Measurements from ENCODE around the gene ATXN1.

Gene ATXN1

GRCh38 chr6:16429669-16430068, 331.6 kb downstream of the ATXN1 start:
- DNase-seq (ENCODE audit: extremely low read depth, insufficient read length), result no peak
- no peak for TF ChIP-seq CTCF (IDR thresholded peaks at IDR 0.05; ENCODE audit: insufficient read depth, low read length, poor library complexity, severe bottlenecking)
- Histone ChIP-seq H3K36me3 (ENCODE audit: control insufficient read depth, insufficient read depth, low read length) (no peaks in the 10 kb centered on the region), H3K4me3 (replicated peaks; ENCODE audit: low read depth, low read length) (no peak overlapping the region), H3K27me3 (replicated peaks; ENCODE audit: control insufficient read depth, insufficient read depth, low read length) (no peaks in the 10 kb centered on the region)

- Histone ChIP-seq H3K36me3 (ENCODE audit: control insufficient read depth, insufficient read depth, low read length) (no peaks in the 10 kb centered on the region), H3K27me3 (replicated peaks; ENCODE audit: control insufficient read depth, insufficient read depth, low read length) (no peaks in the 10 kb centered on the region), H3K4me3 (replicated peaks; ENCODE audit: low read depth, low read length) (no peak overlapping the region)
- DNase-seq (ENCODE audit: extremely low read depth, insufficient read length), result no peak
- TF ChIP-seq CTCF (IDR thresholded peaks at IDR 0.05; ENCODE audit: insufficient read depth, low read length, poor library complexity, severe bottlenecking), result no peak
These were observed 334.1 kb downstream of the ATXN1 start for GRCh38 chr6:16427124-16427523.

GRCh38 chr6:16425881-16426615, 335.2 kb downstream of the ATXN1 start:
- H3K27me3 ChIP-seq (replicated peaks; ENCODE audit: control insufficient read depth, insufficient read depth, low read length), result no peaks in the 10 kb centered on the region
- no peak for DNase-seq (ENCODE audit: extremely low read depth, insufficient read length)
- no peak for TF ChIP-seq CTCF (IDR thresholded peaks at IDR 0.05; ENCODE audit: insufficient read depth, low read length, poor library complexity, severe bottlenecking)
- no peaks in the 10 kb centered on the region for H3K36me3 ChIP-seq (ENCODE audit: control insufficient read depth, insufficient read depth, low read length)
- H3K4me3 ChIP-seq (replicated peaks; ENCODE audit: low read depth, low read length), result no peak overlapping the region

- no peak overlapping the region for H3K4me3 ChIP-seq (replicated peaks; ENCODE audit: low read depth, low read length)
- TF ChIP-seq CTCF (IDR thresholded peaks at IDR 0.05; ENCODE audit: insufficient read depth, low read length, poor library complexity, severe bottlenecking), result no peak
- no peaks in the 10 kb centered on the region for H3K36me3 ChIP-seq (ENCODE audit: control insufficient read depth, insufficient read depth, low read length)
- DNase-seq (ENCODE audit: extremely low read depth, insufficient read length), result peak; percentile 41
- no peaks in the 10 kb centered on the region for H3K27me3 ChIP-seq (replicated peaks; ENCODE audit: control insufficient read depth, insufficient read depth, low read length)
These were observed 339.7 kb downstream of the ATXN1 start for GRCh38 chr6:16421462-16421960.

- Histone ChIP-seq H3K27me3 (replicated peaks; ENCODE audit: control insufficient read depth, insufficient read depth, low read length) (no peaks in the 10 kb centered on the region), H3K4me3 (replicated peaks; ENCODE audit: low read depth, low read length) (no peak overlapping the region), H3K36me3 (ENCODE audit: control insufficient read depth, insufficient read depth, low read length) (no peaks in the 10 kb centered on the region)
- DNase-seq (ENCODE audit: extremely low read depth, insufficient read length), result peak; percentile 88
- no peak for TF ChIP-seq CTCF (IDR thresholded peaks at IDR 0.05; ENCODE audit: insufficient read depth, low read length, poor library complexity, severe bottlenecking)
These were observed 340.4 kb downstream of the ATXN1 start for GRCh38 chr6:16420715-16421461.
